A673 (cell line): ENCODE data around the gene NDUFB7.

ENCODE experiments used
- CTCF ChIP-seq: fragments of 300-800, 200-600 bp; sonication (generic); conservative IDR thresholded peaks from 2 replicates; pipeline ENCODE4 v1.5.1; 2017; ENCODE audit warnings: low read depth, mild to moderate bottlenecking, antibody characterized with exemption, low read length, moderate library complexity, mixed read lengths
- EZH2 ChIP-seq: fragments of 200-600 bp; sonication (generic); IDR thresholded peaks from 2 replicates; pipeline ENCODE4 v1.6.1; 2017; ENCODE audit warnings: borderline replicate concordance, low read depth, mild to moderate bottlenecking, mixed read lengths, antibody characterized with exemption, low read length; ENCODE audit not compliant: poor library complexity, severe bottlenecking

- TF ChIP-seq CTCF (no peak), EZH2 (no peak)
These were observed 870 bp downstream of the NDUFB7 start for GRCh38 chr19:14570864-14571527.
